Transverse colon (tissue), 4 donors: ENCODE results near the gene NUMA1.

Experiments
- EP300 ChIP-seq: sonication (generic); formaldehyde crosslinking; IDR thresholded peaks from one replicate; pipeline ENCODE4 v1.6.1; 2017; ENCODE audit warnings: antibody characterized with exemption, low read depth
- POLR2A ChIP-seq: fragments of 450-650 bp; IDR thresholded peaks from one replicate; pipeline ENCODE4 v1.6.1; 2016; ENCODE audit warnings: antibody characterized with exemption, mild to moderate bottlenecking, moderate library complexity
- POLR2AphosphoS5 ChIP-seq, 3 donors: sonication (generic); formaldehyde crosslinking; IDR thresholded peaks; one replicate each; pipeline ENCODE4 v1.6.1; 2016; ENCODE audit warnings: antibody characterized with exemption in 3 of 3
- TF ChIP-seq, protein P1 (sequence below), 5 experiments: fragments of 200-600 bp in 3 of 5; fragments of 450-650 bp in 2 of 5; sonication (generic) in 3 of 5; IDR thresholded peaks; 1 replicate in 2 of 5; 2 replicates in 3 of 5; pipeline ENCODE4 v1.5.1; 2016 to 2017; ENCODE audit warnings: antibody characterized with exemption in 5 of 5, inconsistent platforms in 3 of 5, mild to moderate bottlenecking in 2 of 5, moderate library complexity in 1 of 5

- TF ChIP-seq, protein P1, sequence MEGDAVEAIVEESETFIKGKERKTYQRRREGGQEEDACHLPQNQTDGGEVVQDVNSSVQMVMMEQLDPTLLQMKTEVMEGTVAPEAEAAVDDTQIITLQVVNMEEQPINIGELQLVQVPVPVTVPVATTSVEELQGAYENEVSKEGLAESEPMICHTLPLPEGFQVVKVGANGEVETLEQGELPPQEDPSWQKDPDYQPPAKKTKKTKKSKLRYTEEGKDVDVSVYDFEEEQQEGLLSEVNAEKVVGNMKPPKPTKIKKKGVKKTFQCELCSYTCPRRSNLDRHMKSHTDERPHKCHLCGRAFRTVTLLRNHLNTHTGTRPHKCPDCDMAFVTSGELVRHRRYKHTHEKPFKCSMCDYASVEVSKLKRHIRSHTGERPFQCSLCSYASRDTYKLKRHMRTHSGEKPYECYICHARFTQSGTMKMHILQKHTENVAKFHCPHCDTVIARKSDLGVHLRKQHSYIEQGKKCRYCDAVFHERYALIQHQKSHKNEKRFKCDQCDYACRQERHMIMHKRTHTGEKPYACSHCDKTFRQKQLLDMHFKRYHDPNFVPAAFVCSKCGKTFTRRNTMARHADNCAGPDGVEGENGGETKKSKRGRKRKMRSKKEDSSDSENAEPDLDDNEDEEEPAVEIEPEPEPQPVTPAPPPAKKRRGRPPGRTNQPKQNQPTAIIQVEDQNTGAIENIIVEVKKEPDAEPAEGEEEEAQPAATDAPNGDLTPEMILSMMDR (IDR thresholded peaks at IDR 0.05) = no peak
- TF ChIP-seq POLR2A (no peak), EP300 (no peak), POLR2AphosphoS5 (IDR thresholded peaks at IDR 0.05) (no peak)
Observed at GRCh38 chr11:72123117-72123653, 42.8 kb upstream of the NUMA1 start.
